Measurements from ENCODE around the gene REPS2.
A peak's percentile ranks its signal among the peaks of the same experiment; 100 is the strongest.

The REPS2 gene

DNA sequence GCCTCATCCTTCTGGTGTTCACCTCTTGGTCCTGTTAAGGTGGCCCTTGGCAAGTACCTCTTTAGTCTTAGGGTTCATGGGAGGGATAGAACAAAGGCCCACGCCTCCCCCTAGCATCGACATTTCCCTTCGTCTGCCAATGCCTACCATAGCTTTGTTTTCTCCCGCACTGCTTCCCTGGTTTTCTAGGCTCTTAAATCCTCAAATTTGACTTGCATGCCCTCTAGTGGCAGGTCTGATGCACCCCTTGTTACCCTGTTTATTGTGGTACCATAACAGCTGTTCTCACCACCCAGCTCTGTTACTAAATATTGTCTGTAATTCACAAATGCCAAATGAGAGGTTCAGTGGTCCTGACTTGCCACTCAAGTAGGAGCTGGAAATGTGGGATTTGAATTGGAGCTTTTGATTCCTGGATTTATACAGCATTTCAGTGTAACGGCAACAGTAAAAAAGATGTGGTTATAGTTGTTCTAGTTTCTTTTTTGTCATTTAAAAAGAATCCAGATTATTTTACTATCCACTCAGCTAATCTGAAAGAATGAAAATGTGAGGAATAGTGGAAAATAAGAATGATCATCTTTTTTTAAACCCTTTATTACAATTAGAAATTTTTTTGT lies 100.1 kb downstream of the REPS2 start:
- Mint-ChIP-seq H3K4me1 (ENCODE audit: low read depth) (no peaks in the 10 kb centered on the region), H3K9me3 (no peaks in the 10 kb centered on the region), H3K27ac (no peak overlapping the region), H3K27me3 (ENCODE audit: low read depth) (peaks cover 2% of the 10 kb centered on the region), H3K4me3 (no peak overlapping the region), H3K36me3 (ENCODE audit: low read depth) (no peaks in the 10 kb centered on the region)
- DNase-seq (ENCODE audit: low spot score): peak; percentile 5

DNA sequence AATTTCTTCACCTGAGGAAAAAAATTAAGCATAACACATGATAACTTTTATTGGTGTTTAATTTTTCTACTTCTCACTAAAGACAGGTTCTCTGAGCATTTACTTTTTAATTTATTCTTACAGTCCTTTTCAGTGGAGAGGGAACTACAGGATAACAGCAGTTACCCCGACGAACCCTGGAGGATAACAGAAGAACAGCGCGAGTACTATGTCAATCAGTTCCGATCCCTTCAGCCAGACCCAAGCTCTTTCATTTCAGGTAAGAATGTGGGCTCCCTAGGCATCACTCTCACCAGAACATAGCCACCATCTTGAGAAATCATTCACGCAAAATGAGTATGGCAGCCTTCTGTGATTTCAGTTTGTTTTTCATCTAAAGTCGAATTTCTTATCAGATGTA lies 100.8 kb downstream of the REPS2 start:
- Mint-ChIP-seq H3K27me3 (ENCODE audit: low read depth) (peaks cover 2% of the 10 kb centered on the region), H3K36me3 (ENCODE audit: low read depth) (no peaks in the 10 kb centered on the region), H3K9me3 (no peaks in the 10 kb centered on the region), H3K4me3 (no peak overlapping the region), H3K4me1 (ENCODE audit: low read depth) (no peaks in the 10 kb centered on the region), H3K27ac (no peak overlapping the region)
- DNase-seq (ENCODE audit: low spot score): no peak

DNA sequence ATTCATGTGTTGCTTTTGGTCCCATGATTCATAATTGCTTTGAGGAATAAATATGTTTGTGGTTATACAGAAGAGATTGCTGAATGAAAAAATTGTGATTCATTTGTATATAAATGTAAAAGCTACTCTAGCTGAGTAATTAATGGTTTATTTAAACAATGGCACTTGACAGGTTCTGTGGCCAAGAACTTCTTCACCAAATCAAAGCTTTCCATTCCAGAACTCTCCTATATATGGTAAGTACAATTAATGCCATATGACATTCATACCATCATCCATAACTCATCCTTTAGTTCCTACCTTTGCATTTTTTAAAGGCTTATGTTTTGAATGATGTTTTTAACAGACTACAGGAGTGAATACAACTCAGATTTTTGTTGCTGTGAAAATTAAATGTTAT lies 105.8 kb downstream of the REPS2 start:
- H3K9me3 Mint-ChIP-seq: no peaks in the 10 kb centered on the region
- H3K27me3 Mint-ChIP-seq (ENCODE audit: low read depth): peaks cover 2% of the 10 kb centered on the region
- no peaks in the 10 kb centered on the region for H3K36me3 Mint-ChIP-seq (ENCODE audit: low read depth)
- DNase-seq (ENCODE audit: low spot score): no peak
- H3K27ac Mint-ChIP-seq: no peak overlapping the region
- no peak overlapping the region for H3K4me3 Mint-ChIP-seq
- H3K4me1 Mint-ChIP-seq (ENCODE audit: low read depth): no peaks in the 10 kb centered on the region

DNA sequence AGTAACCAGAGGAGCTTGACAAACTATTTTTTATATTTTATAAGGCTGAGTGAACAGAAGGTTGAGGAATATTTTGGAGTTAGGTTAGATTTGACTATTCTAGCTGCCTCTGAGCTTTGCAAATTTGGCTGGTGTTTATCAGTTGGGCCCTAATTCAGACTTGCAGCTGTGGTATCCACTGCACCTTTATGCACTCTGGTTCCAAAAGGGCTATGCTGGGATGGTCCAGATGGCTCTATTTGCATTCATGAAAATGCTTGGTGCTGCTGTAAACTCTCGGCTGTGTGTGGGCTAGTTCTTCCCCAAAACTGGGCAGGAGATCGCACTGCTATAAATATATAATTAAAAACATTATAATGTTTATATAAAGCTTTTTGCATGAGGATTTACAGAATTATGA lies 106.3 kb downstream of the REPS2 start:
- no peaks in the 10 kb centered on the region for H3K9me3 Mint-ChIP-seq
- H3K4me1 Mint-ChIP-seq (ENCODE audit: low read depth): no peaks in the 10 kb centered on the region
- H3K27me3 Mint-ChIP-seq (ENCODE audit: low read depth): peaks cover 2% of the 10 kb centered on the region
- H3K27ac Mint-ChIP-seq: no peak overlapping the region
- no peaks in the 10 kb centered on the region for H3K36me3 Mint-ChIP-seq (ENCODE audit: low read depth)
- no peak overlapping the region for H3K4me3 Mint-ChIP-seq
- no peak for DNase-seq (ENCODE audit: low spot score)

DNA sequence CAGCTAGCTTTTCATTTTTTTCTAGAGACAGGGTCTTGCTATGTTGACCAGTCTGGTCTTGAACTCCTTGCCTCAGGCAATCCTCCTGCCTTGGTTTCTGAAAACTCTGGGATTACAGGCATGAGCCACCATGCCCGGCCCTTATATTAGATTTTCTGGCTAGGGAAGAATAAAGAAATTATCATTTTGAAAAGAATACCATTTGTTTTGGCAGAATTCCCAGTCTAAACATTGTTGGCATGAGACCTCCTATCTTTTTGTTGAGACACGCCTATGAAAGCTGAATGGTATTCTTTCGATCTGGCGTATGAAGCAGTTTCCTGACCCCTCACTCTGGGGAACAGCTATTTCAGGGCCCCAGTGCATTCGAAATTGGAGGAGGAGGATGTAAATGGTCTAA lies 107.0 kb downstream of the REPS2 start:
- Mint-ChIP-seq H3K9me3 (no peaks in the 10 kb centered on the region), H3K4me3 (no peak overlapping the region), H3K27ac (no peak overlapping the region), H3K4me1 (ENCODE audit: low read depth) (no peaks in the 10 kb centered on the region), H3K27me3 (ENCODE audit: low read depth) (peaks cover 2% of the 10 kb centered on the region), H3K36me3 (ENCODE audit: low read depth) (no peaks in the 10 kb centered on the region)
- DNase-seq (ENCODE audit: low spot score): no peak

DNA sequence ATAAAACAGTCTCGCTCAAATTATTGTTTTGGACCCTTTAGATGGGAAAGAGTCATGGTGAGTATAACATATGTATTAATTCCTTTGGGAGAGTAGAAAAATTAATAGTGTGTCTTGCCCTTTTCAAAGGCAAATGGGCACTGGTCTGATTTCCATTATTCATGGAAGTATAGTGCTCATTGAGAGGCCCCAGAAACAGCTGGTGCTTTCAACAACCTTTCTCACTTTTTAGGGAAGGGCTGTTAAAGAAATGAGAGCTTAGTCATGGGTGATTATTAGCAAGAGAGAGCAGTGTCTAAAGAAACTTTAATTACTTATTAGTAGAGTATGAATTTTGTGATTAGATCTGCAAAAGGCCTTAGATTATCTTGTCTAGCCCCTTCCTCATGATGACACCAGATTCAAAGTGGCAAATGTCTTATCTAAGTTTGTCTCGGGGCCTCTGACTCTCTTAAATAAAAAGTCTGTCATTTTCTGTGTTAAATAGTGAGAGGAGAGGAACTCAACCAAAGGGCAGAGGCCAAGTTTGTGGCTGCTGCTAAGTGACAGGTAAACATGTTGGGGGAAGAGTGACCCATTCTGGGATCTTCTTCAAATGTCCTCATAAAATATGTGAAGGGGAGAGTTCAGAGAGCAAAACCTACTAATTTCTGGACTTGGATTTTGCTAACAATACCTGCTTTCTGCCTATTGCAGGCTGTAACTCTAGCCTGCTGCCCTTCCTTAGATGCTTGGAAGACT lies 110.6 kb downstream of the REPS2 start:
- Mint-ChIP-seq H3K27me3 (ENCODE audit: low read depth) (no peaks in the 10 kb centered on the region), H3K27ac (no peak overlapping the region), H3K36me3 (ENCODE audit: low read depth) (no peaks in the 10 kb centered on the region), H3K4me1 (ENCODE audit: low read depth) (no peaks in the 10 kb centered on the region), H3K9me3 (no peaks in the 10 kb centered on the region), H3K4me3 (no peak overlapping the region)
- DNase-seq (ENCODE audit: low spot score): no peak

DNA sequence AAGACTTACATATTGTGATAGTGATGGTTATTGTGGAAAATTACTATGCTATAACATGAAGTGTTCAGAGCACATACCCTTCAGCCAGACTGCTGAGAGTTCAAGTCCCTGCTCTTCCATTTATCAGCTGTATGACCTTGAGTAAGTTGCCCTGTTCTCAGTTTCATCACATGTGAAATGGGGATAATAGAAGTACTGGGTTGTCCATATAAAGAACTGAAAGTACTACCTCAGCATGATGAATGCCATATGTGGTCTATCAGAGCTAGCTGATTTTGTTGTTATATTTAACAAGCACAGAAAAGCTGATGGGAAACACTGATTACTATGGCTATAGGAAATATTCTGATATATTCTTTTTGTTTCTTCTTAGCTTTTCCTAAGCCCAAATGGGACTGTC lies 115.6 kb downstream of the REPS2 start:
- no peak overlapping the region for H3K27ac Mint-ChIP-seq
- no peak overlapping the region for H3K4me3 Mint-ChIP-seq
- no peaks in the 10 kb centered on the region for H3K4me1 Mint-ChIP-seq (ENCODE audit: low read depth)
- no peaks in the 10 kb centered on the region for H3K36me3 Mint-ChIP-seq (ENCODE audit: low read depth)
- H3K27me3 Mint-ChIP-seq (ENCODE audit: low read depth): no peaks in the 10 kb centered on the region
- DNase-seq (ENCODE audit: low spot score): no peak
- no peaks in the 10 kb centered on the region for H3K9me3 Mint-ChIP-seq

DNA sequence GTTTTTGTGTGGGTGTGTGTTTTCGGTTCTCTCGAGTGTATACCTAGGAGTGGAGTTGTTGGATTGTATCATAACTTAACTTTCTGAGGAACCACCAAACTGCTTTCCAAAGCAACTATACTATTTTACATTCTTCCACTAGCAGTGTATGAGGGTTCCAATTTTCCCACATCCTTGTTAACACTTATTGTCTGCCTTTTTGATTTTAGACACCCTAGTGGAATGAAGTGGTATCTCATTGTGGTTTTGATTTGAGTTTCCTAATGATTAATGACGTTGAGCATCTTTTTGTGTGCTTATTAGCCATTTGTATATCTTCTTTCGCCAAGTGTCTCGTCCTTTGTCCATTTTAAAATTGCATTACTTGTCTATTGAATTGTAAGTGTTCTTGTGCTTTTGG lies 118.6 kb downstream of the REPS2 start:
- Mint-ChIP-seq H3K4me1 (ENCODE audit: low read depth) (no peaks in the 10 kb centered on the region), H3K9me3 (no peaks in the 10 kb centered on the region), H3K36me3 (ENCODE audit: low read depth) (no peaks in the 10 kb centered on the region), H3K27ac (no peak overlapping the region), H3K27me3 (ENCODE audit: low read depth) (no peaks in the 10 kb centered on the region), H3K4me3 (no peak overlapping the region)
- no peak for DNase-seq (ENCODE audit: low spot score)

DNA sequence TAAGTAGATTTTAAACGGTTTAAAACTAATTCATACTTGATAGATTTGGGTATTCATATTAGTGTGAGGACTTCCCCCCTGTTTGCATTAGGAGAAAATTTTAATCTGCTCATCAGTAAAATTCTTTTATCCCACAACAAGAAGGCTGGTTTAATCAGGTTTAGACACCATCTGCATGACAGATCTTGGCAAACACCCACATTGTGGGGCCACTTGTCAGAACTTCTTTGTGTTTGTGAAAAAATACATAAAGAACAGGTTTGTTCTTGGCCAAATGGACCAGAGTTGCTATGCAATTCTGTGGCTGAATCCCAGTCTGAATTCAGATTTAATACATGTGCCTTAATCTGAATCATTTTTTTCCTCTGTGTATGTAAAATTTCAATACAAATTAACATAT lies 121.1 kb downstream of the REPS2 start:
- Mint-ChIP-seq H3K27ac (no peak overlapping the region), H3K9me3 (no peaks in the 10 kb centered on the region), H3K36me3 (ENCODE audit: low read depth) (no peaks in the 10 kb centered on the region), H3K4me1 (ENCODE audit: low read depth) (no peaks in the 10 kb centered on the region), H3K27me3 (ENCODE audit: low read depth) (peaks cover 5% of the 10 kb centered on the region), H3K4me3 (no peak overlapping the region)
- DNase-seq (ENCODE audit: low spot score): no peak

DNA sequence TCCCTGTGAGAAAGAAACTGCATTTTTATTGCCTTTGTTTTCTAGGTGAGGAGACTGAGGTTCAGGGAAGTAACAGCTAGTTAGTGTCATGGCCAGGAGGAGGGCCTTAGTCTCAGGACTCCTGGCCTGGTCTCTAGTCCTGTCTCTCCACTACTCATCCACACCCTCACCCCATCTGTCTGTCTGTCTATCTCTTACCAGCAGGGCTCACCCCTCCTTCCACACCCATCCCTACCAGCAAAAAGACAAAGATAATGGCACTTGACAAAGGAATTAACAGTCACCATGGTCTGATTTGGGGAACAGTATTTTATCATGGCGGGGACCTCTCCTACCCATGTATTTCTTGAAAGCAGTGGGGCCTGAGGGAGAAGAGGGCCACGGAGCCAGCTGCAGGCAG lies 125.8 kb downstream of the REPS2 start:
- Mint-ChIP-seq H3K27me3 (ENCODE audit: low read depth) (peaks cover 10% of the 10 kb centered on the region), H3K9me3 (no peaks in the 10 kb centered on the region), H3K4me1 (ENCODE audit: low read depth) (peaks cover 6% of the 10 kb centered on the region), H3K27ac (no peak overlapping the region), H3K4me3 (no peak overlapping the region), H3K36me3 (ENCODE audit: low read depth) (no peaks in the 10 kb centered on the region)
- DNase-seq (ENCODE audit: low spot score): no peak

DNA sequence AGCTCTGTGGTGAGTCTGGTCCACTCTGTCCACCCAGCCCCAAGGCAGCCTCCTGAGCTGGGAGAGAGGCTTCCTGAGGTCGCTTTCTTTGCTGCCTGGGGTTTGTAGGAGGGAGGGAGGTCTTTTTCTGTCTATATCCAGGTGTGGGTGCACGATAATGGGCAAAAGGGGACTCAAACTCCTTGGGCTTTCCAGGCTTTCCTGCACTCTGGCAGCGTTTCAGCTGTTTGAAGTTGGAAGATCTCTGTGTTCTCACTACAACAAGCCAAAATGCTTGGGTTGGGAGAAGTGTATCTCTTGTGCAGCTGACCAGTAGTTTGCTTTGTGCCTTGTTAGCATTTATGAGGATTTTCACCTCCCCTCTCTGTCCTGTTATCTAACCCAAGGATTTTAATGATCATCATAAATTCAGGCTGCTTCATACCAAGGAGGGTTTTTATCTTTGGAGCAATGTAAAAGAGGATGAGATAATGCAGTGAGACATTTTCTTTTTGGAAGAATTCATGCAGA lies 126.3 kb downstream of the REPS2 start:
- Mint-ChIP-seq H3K36me3 (ENCODE audit: low read depth) (no peaks in the 10 kb centered on the region), H3K27ac (no peak overlapping the region), H3K9me3 (no peaks in the 10 kb centered on the region), H3K27me3 (ENCODE audit: low read depth) (peaks cover 10% of the 10 kb centered on the region), H3K4me1 (ENCODE audit: low read depth) (peaks cover 6% of the 10 kb centered on the region), H3K4me3 (no peak overlapping the region)
- no peak for DNase-seq (ENCODE audit: low spot score)

DNA sequence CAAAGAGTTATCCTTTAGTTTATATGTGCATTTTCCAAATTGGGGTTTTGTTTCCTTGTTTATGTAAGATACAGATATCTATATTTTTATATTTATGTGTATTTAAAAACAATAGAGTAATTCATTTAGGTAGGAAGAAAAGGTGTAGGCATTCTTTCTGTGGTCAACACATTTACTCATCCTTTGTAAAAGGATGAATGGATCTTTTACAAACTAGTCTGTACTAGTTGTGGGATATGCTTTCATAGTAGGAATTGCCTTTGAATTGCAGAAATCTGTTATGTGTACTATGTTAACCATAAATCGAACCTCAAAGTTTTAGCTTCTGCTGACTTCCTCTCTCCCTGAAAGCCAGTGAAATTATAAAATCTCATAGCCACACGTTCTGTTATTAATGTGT lies 128.5 kb downstream of the REPS2 start:
- Mint-ChIP-seq H3K27ac (no peak overlapping the region), H3K4me3 (no peak overlapping the region), H3K36me3 (ENCODE audit: low read depth) (no peaks in the 10 kb centered on the region), H3K27me3 (ENCODE audit: low read depth) (peaks cover 10% of the 10 kb centered on the region), H3K4me1 (ENCODE audit: low read depth) (peaks cover 6% of the 10 kb centered on the region), H3K9me3 (no peaks in the 10 kb centered on the region)
- no peak for DNase-seq (ENCODE audit: low spot score)

DNA sequence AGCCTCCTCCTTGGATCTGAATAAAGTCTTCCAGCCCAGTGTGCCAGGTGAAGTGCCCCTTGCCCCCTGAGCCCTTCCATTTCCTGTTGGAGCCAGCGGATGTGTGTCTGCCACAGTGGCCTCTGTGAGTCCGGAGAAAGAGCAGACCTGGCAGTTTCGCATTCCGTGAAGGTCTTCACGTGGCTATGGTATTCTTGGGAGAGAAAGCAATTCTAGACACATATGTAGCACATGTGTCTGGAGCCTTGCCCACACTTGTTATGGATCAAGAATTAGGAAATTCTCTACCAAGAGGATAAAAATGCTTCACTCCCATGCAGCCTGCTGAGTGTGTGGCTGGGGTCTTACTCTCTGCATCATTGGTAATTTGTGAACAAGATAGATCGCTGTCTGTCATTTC lies 130.9 kb downstream of the REPS2 start:
- H3K27me3 Mint-ChIP-seq (ENCODE audit: low read depth): peaks cover 7% of the 10 kb centered on the region
- no peak for DNase-seq (ENCODE audit: low spot score)
- H3K4me1 Mint-ChIP-seq (ENCODE audit: low read depth): peaks cover 6% of the 10 kb centered on the region
- H3K4me3 Mint-ChIP-seq: no peak overlapping the region
- no peak overlapping the region for H3K27ac Mint-ChIP-seq
- H3K9me3 Mint-ChIP-seq: no peaks in the 10 kb centered on the region
- H3K36me3 Mint-ChIP-seq (ENCODE audit: low read depth): no peaks in the 10 kb centered on the region

DNA sequence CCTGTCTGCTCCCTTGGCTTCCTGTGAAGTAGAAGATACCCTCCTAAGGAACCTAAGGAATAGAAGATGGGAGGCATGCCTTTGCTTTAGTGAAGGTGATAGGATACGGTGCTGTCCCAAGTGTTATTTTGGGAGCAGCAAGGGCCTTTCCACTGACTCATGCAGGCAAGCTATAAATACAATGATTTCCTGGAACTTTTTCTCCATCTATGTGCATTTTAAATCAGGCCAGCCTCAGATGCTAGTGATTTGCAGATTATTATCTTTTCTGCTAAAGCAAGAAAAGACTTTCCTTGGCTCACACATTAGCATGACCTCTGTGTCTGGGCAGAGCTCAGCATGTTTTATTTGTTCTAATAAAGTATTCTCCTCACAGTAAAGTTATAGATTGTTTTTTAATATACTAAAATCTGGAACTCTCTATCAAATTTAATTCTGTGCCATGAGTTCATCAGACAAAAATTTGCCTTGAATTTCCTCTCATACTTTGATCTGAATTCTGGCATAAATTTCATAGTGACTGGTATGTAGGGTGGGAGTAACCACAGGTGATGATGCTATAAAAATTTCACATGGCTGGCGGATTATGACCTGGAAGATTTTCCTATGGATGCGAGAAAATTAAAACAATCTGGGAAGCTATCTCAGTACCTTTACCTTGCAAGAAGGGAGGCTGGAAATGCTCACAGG lies 131.7 kb downstream of the REPS2 start:
- H3K36me3 Mint-ChIP-seq (ENCODE audit: low read depth): no peaks in the 10 kb centered on the region
- H3K27ac Mint-ChIP-seq: no peak overlapping the region
- peaks cover 6% of the 10 kb centered on the region for H3K4me1 Mint-ChIP-seq (ENCODE audit: low read depth)
- H3K27me3 Mint-ChIP-seq (ENCODE audit: low read depth): peaks cover 4% of the 10 kb centered on the region
- no peak for DNase-seq (ENCODE audit: low spot score)
- no peaks in the 10 kb centered on the region for H3K9me3 Mint-ChIP-seq
- H3K4me3 Mint-ChIP-seq: no peak overlapping the region
